GM18519 (cell line): ENCODE results near the gene CALHM2.
"Not testable (repeated sequence)": the region's sequence is repeated elsewhere in the genome, so short reads cannot be mapped to it uniquely, and the experiment has no call there.

ENCODE experiments used
- ATAC-seq: cut with Tn5 transposase; IDR thresholded peaks from one replicate; pipeline ENCODE4 v1.9.1; 2021; ENCODE audit warnings: mild to moderate bottlenecking, moderate library complexity; ENCODE audit not compliant: unreplicated experiment, low FRiP score

Gene CALHM2, protein sequence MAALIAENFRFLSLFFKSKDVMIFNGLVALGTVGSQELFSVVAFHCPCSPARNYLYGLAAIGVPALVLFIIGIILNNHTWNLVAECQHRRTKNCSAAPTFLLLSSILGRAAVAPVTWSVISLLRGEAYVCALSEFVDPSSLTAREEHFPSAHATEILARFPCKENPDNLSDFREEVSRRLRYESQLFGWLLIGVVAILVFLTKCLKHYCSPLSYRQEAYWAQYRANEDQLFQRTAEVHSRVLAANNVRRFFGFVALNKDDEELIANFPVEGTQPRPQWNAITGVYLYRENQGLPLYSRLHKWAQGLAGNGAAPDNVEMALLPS

DNA sequence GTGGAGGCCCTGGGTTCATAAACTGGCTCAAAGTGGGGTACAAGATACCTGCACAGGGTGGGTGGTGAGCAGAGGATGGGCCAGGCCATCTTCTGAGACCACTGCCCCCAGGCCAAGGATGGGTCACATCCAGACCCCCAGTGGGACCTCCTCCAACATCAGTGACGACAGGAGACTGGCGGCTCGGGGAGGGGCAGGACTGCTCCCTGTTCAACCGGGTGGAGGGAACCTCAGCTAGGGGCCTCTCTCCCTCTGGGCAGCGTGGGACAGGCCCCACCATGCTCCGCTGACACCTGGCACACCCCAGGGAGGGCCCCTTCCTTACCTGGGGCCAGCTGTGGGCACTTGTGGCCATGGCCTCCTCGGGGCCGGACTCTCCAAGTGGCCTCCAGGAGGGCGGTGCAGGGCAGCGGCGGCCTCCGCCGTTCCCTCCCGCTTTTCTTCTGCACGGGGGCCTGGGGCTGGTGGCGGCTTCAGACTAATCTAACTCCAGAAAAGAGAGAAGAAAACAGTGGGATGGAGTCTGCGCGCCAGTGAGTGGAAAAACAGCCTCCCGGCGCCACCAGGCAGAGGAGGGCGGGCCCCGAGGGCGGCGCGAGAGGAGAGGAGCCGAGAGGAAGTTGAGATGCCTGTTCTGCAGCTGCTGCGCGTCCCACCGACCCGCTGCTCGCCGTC lies at the start of gene CALHM2:
Gene CALHM2, minus strand, starts transcription at position 540 of the 675 bp plus-strand sequence. CDS start 2,429 bp downstream, outside the sequence.
- ATAC-seq = no peak

DNA sequence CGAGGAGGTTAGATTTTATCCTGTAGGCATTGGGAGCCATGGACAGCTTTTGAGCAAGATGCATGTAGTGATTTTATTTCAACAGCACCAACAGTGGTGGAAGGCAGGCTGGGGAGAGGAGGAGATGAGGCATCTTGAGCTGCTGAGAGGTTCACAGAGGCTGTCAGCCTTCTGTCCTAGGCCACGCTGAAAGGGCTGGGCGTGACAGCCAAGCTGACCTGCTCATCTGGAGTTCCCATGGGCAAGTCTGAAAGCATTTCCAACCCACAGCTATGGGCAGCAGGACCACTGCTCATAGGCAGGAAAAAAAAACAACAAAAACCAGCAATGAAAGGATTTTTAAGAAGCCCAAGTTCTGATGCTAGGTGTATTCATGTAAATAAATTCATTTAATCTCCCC lies 49.0 kb upstream of the CALHM2 start:
- no peak for ATAC-seq

DNA sequence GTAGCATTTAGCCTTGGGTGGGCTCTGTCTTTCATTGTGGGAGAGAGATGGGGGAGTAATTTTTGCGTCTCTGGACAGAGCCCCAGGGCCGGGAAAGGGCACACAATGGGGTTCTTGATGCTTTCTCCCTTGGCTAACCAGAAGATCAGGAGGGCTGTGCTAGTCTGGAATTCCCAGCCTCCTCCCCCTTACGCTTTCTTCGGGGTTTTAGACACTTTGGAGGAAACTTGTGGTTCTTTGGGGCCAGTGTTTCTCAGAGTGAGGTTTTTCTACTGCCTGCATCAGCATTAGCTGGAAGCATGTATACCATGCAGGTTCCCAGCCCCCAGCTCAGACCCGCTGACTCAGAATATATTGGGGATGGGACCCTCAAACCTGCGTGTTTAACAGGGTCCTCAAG lies 48.3 kb upstream of the CALHM2 start:
- ATAC-seq = no peak

DNA sequence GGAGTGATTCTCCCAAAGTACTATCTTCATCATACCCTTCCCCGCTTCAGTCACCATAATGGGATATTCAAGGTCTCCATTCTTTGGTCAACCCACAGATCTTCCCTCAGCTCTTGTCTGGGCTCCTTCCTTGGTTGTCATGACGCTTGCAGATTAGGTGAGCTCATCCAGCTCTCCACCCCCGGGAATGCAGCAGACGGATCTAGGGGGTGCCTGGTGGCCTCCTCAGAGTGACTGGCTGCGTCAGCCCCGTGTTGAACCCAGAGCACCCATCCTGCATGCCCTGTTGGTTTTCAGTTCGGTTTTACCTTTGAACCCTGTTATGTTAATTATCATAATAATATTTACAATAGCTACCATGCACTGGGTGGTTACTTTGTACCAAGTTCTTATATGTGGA lies 47.7 kb upstream of the CALHM2 start:
- ATAC-seq = no peak

DNA sequence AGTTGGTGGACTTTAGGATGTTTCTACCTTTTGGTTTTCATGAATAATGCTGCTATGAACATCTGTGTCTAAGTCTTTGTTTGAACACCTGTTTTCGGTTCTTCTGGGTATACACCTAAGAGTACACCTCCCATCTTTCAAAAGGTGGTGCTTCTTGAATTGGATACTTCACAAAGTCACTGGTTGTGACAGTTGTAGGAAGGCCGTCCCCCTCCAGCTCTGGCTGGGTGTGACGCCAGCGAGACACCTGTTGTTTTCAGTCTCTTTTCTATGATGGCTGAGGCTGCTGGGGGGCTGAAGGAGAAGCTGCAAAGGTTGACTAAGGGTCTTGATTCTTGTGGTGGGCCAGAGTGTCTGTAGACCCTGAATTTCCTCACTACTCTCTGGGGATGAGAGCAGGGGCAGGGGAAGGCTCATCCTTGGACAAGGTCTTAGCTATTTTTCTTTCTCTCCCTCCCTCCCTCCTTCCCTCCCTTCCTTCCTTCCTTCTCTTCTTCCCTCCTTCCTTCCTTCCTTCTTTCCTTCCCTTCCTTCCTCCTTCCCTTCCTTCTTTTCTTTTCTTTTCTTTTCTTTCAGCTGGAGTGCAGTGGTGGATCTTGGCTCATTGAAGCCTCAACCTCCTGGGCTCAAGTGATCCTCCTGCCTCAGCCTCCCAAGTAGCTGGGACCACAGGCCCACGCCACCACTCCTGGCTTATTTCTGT lies 46.9 kb upstream of the CALHM2 start:
- no peak for ATAC-seq

DNA sequence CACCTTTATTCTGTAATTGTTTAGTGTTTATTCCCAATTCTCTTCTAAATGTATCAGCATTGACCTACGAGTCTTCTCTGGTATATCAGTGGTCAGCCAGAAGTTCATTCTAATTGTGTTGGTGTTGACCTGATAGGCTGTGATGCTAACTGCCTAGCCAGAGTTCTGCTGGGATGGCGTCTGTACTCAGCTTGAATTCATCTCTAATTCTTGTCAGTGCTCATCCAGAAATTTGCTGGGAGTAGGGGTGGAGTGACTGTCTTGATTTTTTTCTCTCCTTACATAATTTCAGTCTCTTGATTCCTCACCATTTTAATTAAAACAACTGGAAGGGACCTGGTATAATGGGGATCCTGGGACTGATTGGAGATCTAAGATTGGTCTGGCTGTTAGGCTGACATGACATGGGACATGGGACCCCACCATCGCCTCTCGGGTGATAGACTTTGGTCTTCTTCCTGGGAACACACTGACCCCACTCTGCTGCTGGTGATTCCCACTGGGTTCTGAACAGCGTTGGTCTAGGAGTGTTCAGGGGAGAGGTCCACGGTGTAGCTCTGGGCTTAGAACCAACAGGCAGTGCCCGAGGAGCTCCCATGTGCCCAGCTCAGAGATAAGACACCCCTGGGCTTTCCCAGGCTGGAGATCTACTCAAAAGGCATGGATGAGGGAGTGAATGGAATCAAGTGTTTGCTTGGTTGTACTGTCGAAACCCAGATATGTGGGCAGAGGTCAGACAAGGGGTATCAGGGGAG lies 45.2 kb upstream of the CALHM2 start:
- no peak for ATAC-seq

DNA sequence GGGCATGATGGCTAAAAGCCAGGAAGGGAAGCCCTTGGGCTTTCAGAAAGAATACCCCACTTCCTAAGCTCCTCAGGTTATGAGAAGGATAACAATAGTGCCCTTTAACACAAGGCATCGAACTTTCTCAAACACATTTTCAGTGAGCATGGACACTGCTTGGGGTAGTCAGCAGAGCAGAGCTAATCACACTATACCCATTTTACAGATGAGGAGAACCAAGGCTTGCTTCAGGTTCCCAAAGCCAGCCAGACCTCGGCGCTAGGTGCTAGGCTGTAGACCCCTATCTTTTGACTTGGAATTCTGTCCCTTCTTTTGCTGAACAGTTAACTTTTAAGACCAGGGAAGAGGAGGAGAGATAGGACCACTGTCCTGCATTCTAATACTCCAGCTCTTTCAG lies 43.2 kb upstream of the CALHM2 start:
- no peak for ATAC-seq

DNA sequence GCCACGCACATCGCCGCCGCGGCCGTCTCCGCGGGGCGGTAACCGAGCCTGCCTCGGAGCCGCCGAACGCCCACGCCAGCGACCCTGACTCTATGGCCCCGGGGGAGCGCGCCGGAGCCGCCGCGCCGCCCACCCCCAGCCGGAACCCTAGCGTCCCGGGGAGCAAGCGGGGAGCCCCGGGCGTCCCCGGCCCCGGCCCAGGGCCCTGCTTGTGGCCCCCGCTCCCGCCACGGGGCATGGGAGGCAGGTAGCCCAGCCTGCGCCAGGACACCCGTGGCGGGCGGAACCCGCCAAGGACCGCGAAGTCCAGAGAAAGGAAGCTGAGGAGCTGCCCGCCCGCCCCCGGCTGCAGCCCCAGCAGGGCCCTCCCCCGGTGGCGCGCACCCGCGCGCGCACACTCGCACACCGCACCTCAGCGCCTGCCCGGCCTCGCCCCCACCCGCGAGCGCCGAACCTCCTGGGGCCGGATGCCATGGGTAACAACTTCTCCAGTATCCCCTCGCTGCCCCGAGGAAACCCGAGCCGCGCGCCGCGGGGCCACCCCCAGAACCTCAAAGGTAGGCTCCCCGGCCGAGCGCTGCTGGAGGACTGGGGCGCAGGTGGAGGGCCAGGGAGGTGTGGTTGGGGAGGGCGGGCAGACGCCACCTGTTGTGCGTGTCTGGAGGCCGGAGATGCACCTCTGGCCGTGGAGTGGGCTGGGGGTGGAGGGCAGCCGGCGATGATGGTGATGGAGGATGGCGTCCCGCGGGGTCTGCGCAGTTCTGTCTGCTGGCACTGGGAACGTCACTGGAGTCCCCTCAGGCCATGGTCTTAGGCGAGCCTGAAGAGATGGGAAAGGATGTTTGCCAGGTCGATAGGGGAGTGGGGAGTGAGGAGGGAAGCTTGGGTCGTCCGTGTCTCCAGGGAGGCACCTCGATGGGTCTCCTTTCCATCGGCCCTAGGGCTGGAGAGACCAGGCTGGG lies 42.0 kb upstream of the CALHM2 start:
- ATAC-seq = no peak

DNA sequence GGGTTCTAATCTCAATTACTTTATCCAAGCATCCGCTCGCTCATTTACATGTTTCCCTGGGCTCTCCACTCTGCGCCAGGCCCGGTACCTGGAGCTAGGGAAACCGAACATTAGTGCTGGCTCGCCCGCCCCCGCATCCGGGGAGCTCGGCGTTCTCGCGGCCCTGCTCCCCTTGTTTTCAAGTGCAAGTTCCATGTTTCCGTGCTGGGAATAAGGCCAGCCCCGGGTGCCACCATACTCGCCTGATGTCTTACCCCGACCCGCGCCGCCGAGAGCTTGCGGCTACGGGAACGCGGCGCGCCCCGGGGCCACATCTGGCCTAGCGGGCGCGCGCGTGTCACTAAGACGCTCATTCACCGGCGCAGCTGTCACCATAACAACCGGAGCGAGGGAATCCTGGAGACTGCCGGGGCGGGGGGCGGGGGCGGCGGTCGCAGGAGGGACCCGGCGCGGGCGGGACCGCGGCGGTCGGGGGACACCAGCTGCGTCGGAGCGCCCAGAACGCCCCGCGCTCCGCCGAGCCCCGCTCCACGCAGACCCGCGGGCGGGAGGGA lies 41.3 kb upstream of the CALHM2 start, which contains the start of gene NEURL1:
Gene NEURL1, plus strand, starts transcription at position 344 of the 554 bp plus-strand sequence. CDS start 683 bp downstream, outside the sequence.
- ATAC-seq = no peak

DNA sequence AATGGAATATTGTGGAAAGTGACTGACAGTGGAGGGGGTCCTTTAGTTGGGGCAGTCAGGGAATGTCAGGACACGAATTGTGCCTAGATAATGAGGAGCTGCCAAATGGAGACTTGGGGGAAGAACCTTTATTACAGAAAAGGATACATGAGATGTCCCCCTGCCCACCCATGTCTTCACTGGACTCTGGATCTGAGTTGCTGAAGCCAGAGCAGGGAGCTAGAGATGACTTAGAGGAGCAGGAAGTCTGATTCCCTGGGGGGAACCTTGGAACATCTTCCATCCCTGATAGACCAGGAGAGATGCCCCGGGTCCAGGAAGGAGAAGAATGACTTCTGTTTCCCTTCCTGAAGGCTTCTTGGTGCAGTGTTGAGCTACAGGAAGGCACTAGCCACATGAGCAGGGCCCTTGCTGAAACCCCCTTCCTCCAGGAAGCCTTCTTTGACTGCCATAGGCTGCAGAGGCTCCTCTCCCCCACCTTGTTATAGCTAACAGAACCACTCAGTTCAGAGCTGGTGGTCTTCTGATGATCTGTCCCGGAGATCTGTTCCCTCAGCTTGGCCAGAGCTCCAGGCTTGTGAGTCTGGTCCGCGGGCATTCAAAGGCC lies 40.6 kb upstream of the CALHM2 start:
- ATAC-seq = no peak

DNA sequence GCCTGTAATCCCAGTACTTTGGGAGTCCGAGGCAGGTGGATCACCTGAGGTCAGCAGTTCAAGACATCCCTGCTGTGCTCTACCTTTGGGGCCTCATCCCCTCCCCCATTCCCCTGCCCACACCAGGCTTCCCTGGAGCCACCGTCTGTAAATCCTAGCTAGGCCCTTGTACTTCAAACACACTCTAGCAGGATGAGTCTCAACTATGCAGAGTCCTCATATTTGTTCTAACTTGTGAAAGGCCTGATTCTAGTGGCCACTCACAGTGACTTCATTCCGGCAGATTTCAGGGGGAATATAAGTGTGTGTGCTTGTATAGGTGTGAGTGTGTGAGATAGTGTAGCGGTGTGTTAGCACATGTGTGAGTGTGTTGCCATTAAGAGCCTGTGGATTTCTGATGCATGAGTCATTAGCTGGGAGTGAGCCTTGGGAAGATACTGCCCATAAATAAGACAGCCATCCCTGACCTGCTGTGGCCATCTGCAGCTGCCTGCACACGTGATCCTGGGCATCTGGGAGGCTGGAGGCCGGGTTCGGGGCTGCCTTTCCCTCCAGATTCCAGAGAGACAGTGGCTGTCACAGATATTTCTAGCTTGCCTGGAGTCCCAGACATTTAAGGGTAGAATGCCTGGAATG lies 39.7 kb upstream of the CALHM2 start:
- no peak for ATAC-seq

DNA sequence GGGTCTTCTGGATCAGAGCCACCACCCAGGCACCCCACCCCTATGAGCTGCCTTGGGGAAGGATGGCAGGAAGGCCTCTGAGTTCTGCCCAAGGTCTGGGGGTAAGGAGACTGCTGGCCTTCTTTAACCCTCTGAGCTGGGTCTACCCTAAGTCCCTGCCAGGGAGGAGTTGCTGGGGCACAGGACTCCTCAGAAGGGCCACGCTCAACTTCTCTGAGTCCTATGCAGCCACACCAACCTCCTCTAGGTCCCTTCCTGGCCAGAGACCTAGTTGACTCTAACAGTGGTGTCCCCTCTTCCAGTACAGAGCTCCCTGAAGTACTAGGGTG lies 38.8 kb upstream of the CALHM2 start:
- ATAC-seq = no peak

DNA sequence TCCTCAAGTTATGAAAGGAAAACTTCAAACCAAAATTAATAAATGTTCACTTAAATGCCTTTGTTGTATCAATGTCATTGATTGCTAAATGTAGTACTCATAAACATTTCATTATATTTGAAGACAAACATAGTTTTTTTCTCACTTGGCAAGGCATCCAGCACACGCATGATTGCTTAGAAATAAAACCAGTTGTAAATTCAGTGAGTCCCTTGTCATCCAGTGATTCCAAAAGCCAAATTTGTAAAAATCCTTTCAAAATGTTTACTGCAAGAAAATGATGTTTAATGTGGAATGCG lies 35.2 kb upstream of the CALHM2 start:
- no peak for ATAC-seq

DNA sequence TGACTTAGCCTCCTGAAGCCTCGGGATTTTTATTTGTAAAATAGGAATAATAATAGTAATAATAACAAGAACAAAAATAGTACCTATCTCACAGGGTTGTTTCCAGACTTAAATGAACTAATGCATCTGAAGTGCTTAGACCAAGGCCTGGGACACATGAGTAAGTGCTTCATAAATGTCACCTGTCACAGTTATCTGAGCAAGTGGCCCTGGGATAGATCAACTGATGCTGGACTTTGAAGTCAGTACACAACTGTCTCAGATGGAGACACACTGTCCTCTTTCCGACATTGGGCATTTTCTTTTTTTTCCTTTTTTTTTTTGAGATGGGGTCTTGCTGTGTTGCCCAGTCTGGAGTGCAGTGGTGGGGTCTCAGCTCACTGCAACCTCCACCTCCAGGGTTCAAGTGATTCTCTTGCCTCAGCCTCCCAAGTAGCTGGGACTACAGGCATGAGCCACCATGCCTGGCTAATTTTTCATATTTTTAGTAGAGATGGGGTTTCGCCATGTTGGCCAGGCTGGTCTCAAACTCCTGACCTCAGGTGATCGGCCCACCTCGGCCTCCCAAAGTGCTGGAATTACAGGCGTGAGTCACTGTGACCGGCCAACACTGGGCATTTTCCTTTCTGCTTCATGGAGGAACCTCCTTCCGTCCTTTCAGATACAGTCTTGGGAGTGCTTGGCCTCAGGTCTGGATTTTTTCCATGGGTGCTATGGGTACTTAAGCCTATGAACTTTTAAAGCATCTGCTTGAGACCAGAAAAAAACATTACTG lies 34.7 kb upstream of the CALHM2 start:
- ATAC-seq = not testable (repeated sequence)

DNA sequence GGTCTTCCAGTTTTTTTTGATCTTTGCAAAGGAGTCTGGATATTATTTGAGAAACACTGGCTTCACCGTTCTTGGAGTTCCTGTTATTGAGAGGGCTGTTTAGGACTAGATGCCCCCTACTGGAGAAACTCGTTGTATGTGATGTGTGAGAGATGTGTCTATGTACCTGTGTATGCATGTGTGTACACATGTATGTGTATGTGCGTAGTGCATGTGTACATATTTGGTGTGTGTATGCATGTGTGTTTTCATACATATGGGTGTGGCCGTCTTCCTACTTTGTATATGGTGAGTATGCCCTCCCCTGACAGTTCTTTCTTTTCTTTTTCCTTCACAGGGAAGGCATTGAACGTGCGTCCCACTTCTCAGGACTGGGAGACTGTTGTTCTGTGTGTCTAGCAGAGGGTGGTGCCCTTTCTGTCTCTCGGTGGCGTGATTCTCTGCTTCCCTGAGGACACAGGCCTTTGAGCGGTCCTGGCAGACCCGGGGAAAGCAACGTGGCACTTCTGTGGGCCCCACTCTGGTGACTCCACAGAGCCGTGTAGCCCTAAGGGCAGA lies 29.9 kb upstream of the CALHM2 start:
- ATAC-seq = no peak

DNA sequence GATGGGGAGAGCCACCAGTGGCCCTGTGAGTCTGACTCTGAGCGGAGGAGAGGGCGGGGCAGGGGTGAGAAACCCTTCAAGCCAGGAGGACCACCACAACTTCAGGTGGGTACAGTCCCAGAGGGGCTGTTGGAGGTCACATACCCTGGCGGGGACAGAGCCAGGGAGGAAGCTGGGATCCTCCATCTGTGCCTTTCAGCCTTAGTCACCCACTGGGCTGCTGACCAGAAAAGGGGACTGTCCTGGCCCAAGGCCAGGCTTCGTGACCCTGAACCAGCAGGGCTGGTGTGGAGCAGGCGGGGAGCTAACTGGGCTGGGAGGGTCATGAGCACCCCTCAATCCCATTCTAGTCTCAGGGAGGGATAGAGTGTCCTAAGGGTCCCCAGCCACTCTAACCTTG lies 28.4 kb upstream of the CALHM2 start:
- ATAC-seq = no peak

DNA sequence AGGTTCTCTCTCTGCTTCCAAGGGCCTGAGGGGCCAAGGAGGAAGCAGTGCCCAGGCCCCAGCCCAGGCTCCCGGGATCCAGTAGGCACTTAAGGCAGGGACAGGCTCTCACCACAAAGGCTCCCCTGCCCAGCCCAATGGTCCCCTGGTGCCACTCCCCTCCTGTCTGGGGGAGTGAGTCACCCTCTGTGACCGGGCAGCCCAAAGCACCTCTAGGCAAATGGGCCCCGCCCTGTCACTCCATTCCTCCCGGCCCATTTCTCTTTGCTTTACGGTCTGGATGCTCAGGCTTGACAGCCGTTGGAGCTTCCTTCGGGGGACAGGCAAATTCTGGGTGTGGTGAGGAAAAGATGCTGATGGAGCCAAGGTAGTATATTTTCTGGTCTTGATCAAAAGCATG lies 27.0 kb upstream of the CALHM2 start, which contains the start of gene CALHM3:
Gene CALHM3, minus strand, starts transcription at position 106 of the 400 bp plus-strand sequence. CDS start 208 bp downstream, outside the sequence.
- ATAC-seq = no peak

DNA sequence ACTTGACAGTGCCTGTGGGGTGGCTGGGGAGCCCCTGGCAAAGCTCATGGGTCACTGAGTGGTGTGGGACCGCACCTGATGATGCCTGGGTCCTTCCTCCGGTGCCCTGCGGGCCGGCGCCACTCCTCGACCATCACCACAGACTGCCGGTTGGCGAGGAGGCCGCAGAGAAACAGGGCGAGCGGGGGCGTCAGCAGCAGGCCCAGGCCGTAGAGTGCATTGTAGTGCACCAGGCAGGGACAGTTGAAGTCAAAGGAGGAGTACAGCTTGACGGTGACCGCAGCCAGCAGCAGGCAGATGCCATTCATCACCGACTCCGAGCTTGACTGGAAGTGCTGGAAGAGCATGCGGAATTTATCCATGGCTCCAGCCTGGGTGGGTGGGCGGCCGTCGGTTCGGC lies 26.5 kb upstream of the CALHM2 start:
- no peak for ATAC-seq
